Stimulated activated CD8-positive, alpha-beta memory T cell treated with anti-CD3 and anti-CD28 coated beads, Interleukin-7, amount 100 ng/mL, for 48 hours (primary cell): ENCODE results near the gene DLGAP1.

ENCODE experiments used
- DNase-seq, 2 donors: peaks; one replicate each; pipeline ENCODE4 v3.0.0-alpha.2; 2020; ENCODE audit warnings: low read depth in 1 of 2; ENCODE audit errors: extremely low read depth in 1 of 2

The DLGAP1 gene

GRCh38 chr18:3874581-3874980, 580.5 kb downstream of the DLGAP1 start:
- DNase-seq = no peak

- DNase-seq = no peak
Observed at GRCh38 chr18:3874125-3874524, 581.0 kb downstream of the DLGAP1 start.

DNA sequence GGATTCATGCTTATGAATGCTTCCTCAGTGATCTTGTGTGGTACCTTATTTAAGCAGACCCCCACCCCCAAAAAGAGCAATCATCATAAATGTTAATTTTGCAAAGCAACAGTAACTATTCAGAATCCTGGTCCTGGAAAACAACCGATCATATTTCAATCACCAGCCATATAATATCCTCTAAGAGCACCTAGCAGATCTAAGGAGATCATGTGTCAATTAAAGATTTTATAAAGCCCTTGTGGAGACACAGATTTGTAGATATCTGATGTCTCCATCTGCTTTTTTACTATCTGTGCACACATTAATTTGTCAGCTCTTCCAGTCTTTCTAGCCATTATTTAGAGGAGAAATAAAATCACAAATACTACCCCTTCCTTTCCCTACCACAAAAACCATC, 581.4 kb downstream of the DLGAP1 start:
- no peak for DNase-seq

- DNase-seq = no peak
Observed at GRCh38 chr18:3873211-3873610, 581.9 kb downstream of the DLGAP1 start.

GRCh38 chr18:3872641-3873040, 582.5 kb downstream of the DLGAP1 start:
- no peak for DNase-seq

- no peak for DNase-seq
Observed at GRCh38 chr18:3871687-3872086, 583.4 kb downstream of the DLGAP1 start.

- no peak for DNase-seq
Observed at GRCh38 chr18:3870914-3871313, 584.2 kb downstream of the DLGAP1 start.

GRCh38 chr18:3869848-3870247, 585.3 kb downstream of the DLGAP1 start:
- DNase-seq = no peak

DNA sequence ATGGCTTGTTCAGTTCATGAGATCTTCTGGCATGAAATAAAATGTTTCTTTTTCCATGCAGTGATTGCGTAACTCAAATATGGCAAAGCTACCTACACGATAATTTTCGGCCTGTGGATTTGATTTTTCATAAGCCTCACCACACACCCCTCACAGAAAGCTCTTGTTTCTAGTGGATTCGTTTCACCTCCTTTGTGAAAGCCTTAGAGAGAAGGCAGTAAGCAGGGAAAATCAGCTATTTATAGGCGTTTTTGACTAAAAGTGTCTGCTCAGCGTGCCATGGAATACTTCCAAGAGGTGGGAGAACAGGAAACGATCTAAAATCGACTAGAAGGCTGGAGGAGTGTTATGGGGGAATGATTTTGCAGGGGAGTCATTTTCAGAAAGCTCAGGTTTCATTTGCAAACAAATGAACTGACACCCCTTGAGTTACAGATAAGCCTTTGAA, 587.2 kb downstream of the DLGAP1 start:
- no peak for DNase-seq

DNA sequence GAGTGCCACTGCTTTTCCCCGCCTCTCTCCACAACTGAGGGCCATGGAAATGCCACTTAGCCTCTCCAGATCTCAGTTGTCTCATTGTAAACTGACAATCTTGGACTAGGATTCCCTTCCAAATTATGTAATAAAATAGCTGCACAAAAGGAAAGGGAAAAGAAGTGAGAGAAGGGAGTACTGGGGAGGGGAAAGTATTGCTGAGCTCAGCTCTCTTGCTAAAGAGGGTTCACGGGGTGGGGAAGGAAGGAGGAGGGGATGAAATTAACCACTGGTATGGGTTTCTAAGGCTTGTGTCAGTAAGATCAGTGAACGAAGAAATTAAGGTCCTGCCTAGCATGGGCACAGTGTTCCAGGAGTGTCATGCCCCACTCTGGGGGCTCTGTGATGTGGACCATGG, 587.9 kb downstream of the DLGAP1 start:
- DNase-seq = no peak

DNA sequence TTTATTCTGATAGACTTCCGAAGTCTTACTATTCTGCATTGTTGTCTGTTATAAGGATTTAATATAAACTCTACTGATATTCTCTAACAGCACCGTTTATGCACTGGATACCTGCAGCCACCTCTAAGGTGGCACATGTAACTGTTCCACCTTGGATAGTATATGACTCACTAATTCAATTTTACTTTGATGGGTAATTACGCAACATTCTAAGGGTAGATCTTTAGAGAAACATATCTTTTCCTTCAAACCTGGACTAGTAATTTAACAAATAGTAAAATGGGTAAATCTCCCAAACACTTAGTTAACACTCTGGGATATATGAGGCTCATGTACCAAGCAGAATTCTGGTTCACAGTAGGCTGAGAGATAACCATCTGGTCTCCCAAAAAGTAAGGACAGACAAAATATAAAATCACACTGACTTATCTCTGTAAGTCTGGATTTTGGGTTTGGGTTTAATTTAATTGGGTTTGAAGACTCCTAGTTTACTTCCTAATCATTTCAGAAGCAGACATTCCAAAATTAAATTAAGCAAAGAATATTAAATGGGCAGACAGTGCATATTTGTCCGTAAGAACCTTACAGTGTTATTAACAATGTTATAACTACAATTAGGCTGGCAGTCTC, 590.3 kb downstream of the DLGAP1 start:
- DNase-seq = no peak

GRCh38 chr18:3863593-3863992, 591.5 kb downstream of the DLGAP1 start:
- no peak for DNase-seq

DNA sequence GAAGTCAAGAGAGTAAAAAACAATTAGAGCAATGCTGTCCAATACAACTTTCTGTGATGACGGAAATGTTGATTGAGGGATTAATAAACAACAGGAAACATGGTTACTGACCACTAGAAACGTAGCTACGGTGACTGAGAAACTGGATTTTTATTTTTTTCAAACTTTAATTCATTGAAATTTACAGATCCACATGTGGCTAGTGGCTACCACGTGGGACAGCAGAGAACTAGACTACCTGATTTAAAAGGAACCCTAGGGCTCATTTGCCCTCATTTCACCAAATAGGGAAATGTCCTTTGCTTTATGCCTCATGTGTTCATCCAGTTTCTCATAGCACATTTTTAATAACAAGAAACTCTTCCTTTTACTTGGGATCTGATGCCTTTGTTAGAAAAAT, 592.1 kb downstream of the DLGAP1 start:
- DNase-seq = no peak

GRCh38 chr18:3861495-3861894, 593.6 kb downstream of the DLGAP1 start:
- no peak for DNase-seq

DNA sequence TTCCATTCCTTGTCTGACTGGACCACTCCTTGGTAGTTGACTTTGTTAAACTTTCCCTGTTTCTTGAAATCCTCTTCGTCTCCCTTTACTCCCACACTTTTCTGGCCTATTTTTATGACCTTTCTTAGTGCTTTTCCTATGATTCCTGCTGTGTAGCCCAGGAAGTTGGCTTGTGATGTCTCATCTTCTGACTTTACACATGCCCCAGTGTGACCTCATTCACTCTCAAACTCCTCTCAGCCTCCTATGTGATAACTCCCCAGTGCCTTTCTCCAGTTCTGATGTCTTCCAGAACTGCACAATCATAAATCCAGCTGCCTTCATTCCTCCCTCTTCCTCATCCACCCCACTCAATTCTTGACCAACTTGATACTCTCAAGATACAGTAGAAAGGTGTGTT, 597.6 kb downstream of the DLGAP1 start:
- no peak for DNase-seq

- DNase-seq = no peak
Observed at GRCh38 chr18:3855966-3856365, 599.1 kb downstream of the DLGAP1 start.

- DNase-seq = no peak
Observed at GRCh38 chr18:3852321-3852720, 602.8 kb downstream of the DLGAP1 start.

- no peak for DNase-seq
Observed at GRCh38 chr18:3851159-3851558, 603.9 kb downstream of the DLGAP1 start.

DNA sequence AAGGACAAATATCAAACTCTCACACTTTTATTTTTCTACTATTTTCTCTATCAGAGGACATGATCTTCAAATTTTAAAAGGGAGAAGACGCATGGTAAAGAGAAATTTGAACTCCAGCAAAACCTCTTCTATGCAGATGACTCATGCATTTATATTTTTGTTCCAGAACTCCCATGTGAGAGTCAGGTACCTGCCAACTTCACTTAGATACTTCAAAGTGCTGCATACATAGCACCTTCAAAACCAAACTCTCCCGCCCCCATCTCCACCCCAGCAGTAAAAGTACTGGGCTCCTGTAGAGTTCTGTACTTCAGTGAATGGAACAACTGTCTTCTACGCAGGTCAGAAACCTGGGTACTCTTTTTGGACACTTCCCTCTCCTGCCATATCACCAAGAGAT, 606.8 kb downstream of the DLGAP1 start:
- DNase-seq = no peak

DNA sequence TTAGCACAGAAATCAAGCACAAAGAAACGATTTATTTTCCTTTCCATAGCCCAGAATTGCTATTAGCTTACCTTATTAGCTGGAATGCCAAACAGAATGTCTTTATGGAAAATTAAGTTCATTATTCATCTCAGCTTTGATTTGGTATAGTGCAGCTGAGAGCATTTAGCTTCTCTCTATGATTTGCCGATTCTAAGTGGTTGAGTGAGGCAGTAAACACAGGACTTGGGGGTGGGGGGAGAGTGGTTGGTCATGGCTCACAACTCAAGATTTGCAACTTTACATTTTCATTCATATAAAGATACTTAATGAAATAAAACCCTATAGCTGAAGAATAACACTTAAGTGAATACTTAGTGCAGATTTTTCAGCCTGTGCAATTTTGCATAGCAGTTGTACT, 609.9 kb downstream of the DLGAP1 start:
- DNase-seq = no peak

GRCh38 chr18:3842844-3843243, 612.3 kb downstream of the DLGAP1 start:
- DNase-seq = no peak

GRCh38 chr18:3840766-3841165, 614.3 kb downstream of the DLGAP1 start:
- DNase-seq = no peak

DNA sequence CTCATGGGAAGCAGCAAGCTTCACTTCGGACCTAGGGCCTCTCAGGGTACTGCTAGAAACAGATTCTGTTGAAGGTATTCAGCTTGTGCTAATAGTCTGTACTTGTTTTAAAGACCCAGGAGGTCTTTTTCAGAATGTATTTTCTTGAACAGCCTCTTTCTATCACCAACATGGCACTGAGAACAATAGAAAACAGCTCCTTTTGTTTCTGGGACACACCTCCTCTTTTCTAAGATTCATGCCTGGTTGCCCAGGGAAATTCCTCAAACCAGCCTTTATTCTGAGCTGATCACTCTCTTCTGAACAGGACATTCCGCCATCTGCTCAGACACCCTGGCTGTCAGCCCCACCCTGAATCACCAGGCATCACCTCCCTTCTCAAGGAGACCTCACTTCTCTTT, 615.5 kb downstream of the DLGAP1 start:
- DNase-seq = no peak
